Mesenchymal stem cell (in vitro differentiated cells and primary cell): ENCODE measurements around the gene MOB2.

ENCODE experiments used
- DNase-seq: peaks from one replicate; pipeline ENCODE4 v3.0.0-alpha.2; 2013
- H2AFZ ChIP-seq: one replicate; pipeline ENCODE4 v1.6.1; 2013; ENCODE audit warnings: low read depth, mild to moderate bottlenecking, control low read depth, inconsistent platforms, low read length, moderate library complexity
- H2AK5ac ChIP-seq: 2 replicates; pipeline ENCODE4 v1.6.1; 2013; ENCODE audit warnings: low read length, moderate library complexity, mild to moderate bottlenecking, inconsistent platforms; ENCODE audit not compliant: severe bottlenecking
- H2BK120ac ChIP-seq: one replicate; pipeline ENCODE4 v1.6.1; 2013; ENCODE audit warnings: low read depth, mild to moderate bottlenecking, inconsistent platforms, low read length, moderate library complexity
- H2BK12ac ChIP-seq, 2 experiments: one replicate each; pipeline ENCODE4 v1.6.1; 2013; ENCODE audit warnings: inconsistent platforms in 2 of 2, low read length in 2 of 2, mild to moderate bottlenecking in 2 of 2, moderate library complexity in 2 of 2, control low read depth in 1 of 2
- H2BK15ac ChIP-seq: one replicate; pipeline ENCODE4 v1.6.1; 2013; ENCODE audit warnings: mild to moderate bottlenecking, low read depth, inconsistent platforms; ENCODE audit not compliant: poor library complexity, severe bottlenecking
- H2BK5ac ChIP-seq: 2 replicates; pipeline ENCODE4 v1.6.1; 2013; ENCODE audit warnings: low read depth, mild to moderate bottlenecking, low read length, control low read depth, inconsistent platforms; ENCODE audit not compliant: poor library complexity, severe bottlenecking
- H3K14ac ChIP-seq, 2 experiments: one replicate each; pipeline ENCODE4 v1.6.1; 2013; ENCODE audit warnings: inconsistent platforms in 2 of 2, low read length in 2 of 2, control low read depth in 1 of 2, mild to moderate bottlenecking in 1 of 2, moderate library complexity in 1 of 2
- H3K18ac ChIP-seq, 2 experiments: one replicate each; pipeline ENCODE4 v1.6.1; 2013; ENCODE audit warnings: inconsistent platforms in 2 of 2, low read length in 2 of 2, control low read depth in 1 of 2, low read depth in 1 of 2, mild to moderate bottlenecking in 1 of 2
- H3K23ac ChIP-seq, 2 experiments: one replicate each; pipeline ENCODE4 v1.6.1; 2013; ENCODE audit warnings: inconsistent platforms in 2 of 2, low read length in 2 of 2, mild to moderate bottlenecking in 2 of 2, moderate library complexity in 2 of 2, control low read depth in 1 of 2
- H3K27ac ChIP-seq: 2 replicates; pipeline ENCODE4 v1.5.1; 2013; ENCODE audit warnings: mild to moderate bottlenecking, moderate library complexity, low read length, control low read depth, inconsistent platforms; ENCODE audit not compliant: poor library complexity, severe bottlenecking
- H3K27me3 ChIP-seq, 2 experiments: 2 replicates each; pipeline versions ENCODE4 v1.6.1 to v1.7.0; 2013; ENCODE audit warnings: low read length in 2 of 2, mild to moderate bottlenecking in 2 of 2, moderate library complexity in 2 of 2, control low read depth in 1 of 2, inconsistent platforms in 1 of 2; ENCODE audit not compliant: control insufficient read depth in 1 of 2, insufficient read depth in 1 of 2
- H3K36me3 ChIP-seq, 2 experiments: 2 replicates each; pipeline versions ENCODE4 v1.6.1 to v1.7.0; 2013; ENCODE audit warnings: low read length in 2 of 2, control low read depth in 1 of 2, inconsistent platforms in 1 of 2, low read depth in 1 of 2, mild to moderate bottlenecking in 1 of 2; ENCODE audit not compliant: insufficient read depth in 2 of 2, control insufficient read depth in 1 of 2
- H3K4ac ChIP-seq, 2 experiments: one replicate each; pipeline ENCODE4 v1.6.1; 2013; ENCODE audit warnings: inconsistent platforms in 2 of 2, low read length in 2 of 2, mild to moderate bottlenecking in 2 of 2, moderate library complexity in 2 of 2, control low read depth in 1 of 2, low read depth in 1 of 2
- H3K4me1 ChIP-seq: 2 replicates; pipeline ENCODE4 v1.6.1; 2013; ENCODE audit warnings: low read depth, low read length, control low read depth; ENCODE audit not compliant: control insufficient read depth, insufficient read depth
- H3K4me2 ChIP-seq: 2 replicates; pipeline ENCODE4 v1.6.1; 2013; ENCODE audit warnings: low read length, mild to moderate bottlenecking, inconsistent platforms; ENCODE audit not compliant: poor library complexity, severe bottlenecking
- H3K4me3 ChIP-seq, 2 experiments: 2 replicates each; pipeline versions ENCODE4 v1.5.1 to v1.7.0; 2013; ENCODE audit warnings: low read length in 2 of 2, mild to moderate bottlenecking in 2 of 2, control low read depth in 1 of 2, low read depth in 1 of 2; ENCODE audit not compliant: insufficient read depth in 1 of 2
- H3K79me1 ChIP-seq: replicated peaks from 2 replicates; pipeline ENCODE4 v1.6.1; 2013; ENCODE audit warnings: mild to moderate bottlenecking, control low read depth, low read length, inconsistent platforms; ENCODE audit not compliant: poor library complexity, severe bottlenecking
- H3K9ac ChIP-seq: 2 replicates; pipeline ENCODE4 v1.7.0; 2013; ENCODE audit warnings: mild to moderate bottlenecking, low read length, moderate library complexity
- H3K9me3 ChIP-seq: 2 replicates; pipeline ENCODE4 v1.7.0; 2013; ENCODE audit warnings: mild to moderate bottlenecking, low read length; ENCODE audit not compliant: control insufficient read depth
- H4K8ac ChIP-seq: one replicate; pipeline ENCODE4 v1.6.1; 2013; ENCODE audit warnings: inconsistent platforms, mild to moderate bottlenecking, low read length, moderate library complexity
- H4K91ac ChIP-seq: one replicate; pipeline ENCODE4 v1.6.1; 2013; ENCODE audit warnings: mild to moderate bottlenecking, low read length, inconsistent platforms
- WGBS: methylation state at CpG from one replicate; pipeline ENCODE4 v1.1.7; 2013; ENCODE audit warnings: mixed read lengths; 5-methylcytosine and 5-hydroxymethylcytosine counted together

MOB2 gene

DNA sequence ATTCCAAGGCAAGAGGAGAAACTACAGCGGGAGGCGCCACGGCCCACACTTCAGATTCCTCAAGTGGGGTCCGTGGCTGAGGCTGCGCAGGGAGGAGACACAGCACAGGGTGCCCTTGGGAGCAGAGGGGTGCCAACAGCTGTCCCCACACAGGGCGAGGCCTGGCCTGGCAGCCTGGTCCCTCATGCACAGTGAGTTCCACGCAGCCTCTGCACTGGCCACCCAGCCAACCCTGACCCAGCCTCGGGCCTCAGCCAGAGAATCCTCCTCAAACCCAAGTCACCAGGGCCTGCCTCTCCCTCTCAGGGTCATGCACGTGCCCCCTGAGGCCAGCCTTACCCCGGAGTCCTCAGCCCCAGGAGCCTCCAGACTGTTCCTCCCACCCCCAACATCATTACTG, 22.4 kb upstream of the MOB2 start:
- WGBS: 92% methylated on average over 10 of the region's 10 CpGs
- no peak overlapping the region for H3K9ac ChIP-seq
- H2BK15ac ChIP-seq: no peak overlapping the region
- no peak for DNase-seq
- no peak overlapping the region for H3K4ac ChIP-seq
- peaks cover 47% of the 10 kb centered on the region for H3K79me1 ChIP-seq
- H2BK120ac ChIP-seq: no peak overlapping the region
- H3K27ac ChIP-seq: no peak overlapping the region
- H3K4me3 ChIP-seq: no peak overlapping the region
- H4K8ac ChIP-seq: no peak overlapping the region
- H3K14ac ChIP-seq: peak overlapping the region in 1 of 2 experiments; percentile 12
- H3K36me3 ChIP-seq: peaks cover 0 to 8% of the 10 kb centered on the region in 2 experiments
- no peaks in the 10 kb centered on the region for H3K27me3 ChIP-seq
- no peak overlapping the region for H3K4me2 ChIP-seq
- no peak overlapping the region for H2BK12ac ChIP-seq
- H3K4me1 ChIP-seq: peaks cover 9% of the 10 kb centered on the region
- peak overlapping the region in 1 of 2 experiments; percentile 38 for H3K18ac ChIP-seq
- H2BK5ac ChIP-seq: no peak overlapping the region
- no peak overlapping the region for H2AFZ ChIP-seq
- no peaks in the 10 kb centered on the region for H3K9me3 ChIP-seq
- H2AK5ac ChIP-seq: no peak overlapping the region
- no peak overlapping the region for H4K91ac ChIP-seq
- peak overlapping the region in 1 of 2 experiments; percentile 44 for H3K23ac ChIP-seq

DNA sequence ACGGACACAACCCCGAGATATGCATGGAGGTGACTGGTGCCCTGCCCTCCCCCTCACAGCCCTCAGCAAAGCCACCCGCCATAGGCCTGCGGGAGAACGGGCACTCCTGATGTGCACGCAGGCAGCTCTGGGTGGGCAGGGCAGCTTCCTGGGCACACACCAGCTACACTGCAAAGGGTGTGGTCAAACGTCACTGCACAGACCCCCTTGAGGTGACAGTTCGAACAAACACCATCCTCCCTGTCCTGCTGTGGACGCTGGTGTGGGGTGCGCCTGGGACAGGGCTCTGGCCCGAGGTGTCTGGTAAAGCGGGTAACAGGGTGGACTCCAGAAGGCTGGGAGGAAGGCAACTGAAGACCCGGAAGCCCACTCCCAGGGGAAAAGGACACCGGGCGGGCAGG, 21.9 kb upstream of the MOB2 start:
- peaks cover 0 to 13% of the 10 kb centered on the region in 2 experiments for H3K36me3 ChIP-seq
- WGBS: 82% methylated on average over 15 of the region's 15 CpGs
- H3K4ac ChIP-seq: no peak overlapping the region
- no peak overlapping the region for H3K14ac ChIP-seq
- no peak overlapping the region for H2BK5ac ChIP-seq
- peak overlapping the region; percentile 22 for H4K91ac ChIP-seq
- no peak overlapping the region for H2BK15ac ChIP-seq
- H3K79me1 ChIP-seq: peaks cover 48% of the 10 kb centered on the region
- no peak overlapping the region for H3K27ac ChIP-seq
- no peak overlapping the region for H2BK120ac ChIP-seq
- H2AK5ac ChIP-seq: no peak overlapping the region
- no peak overlapping the region for H2AFZ ChIP-seq
- peaks cover 9% of the 10 kb centered on the region for H3K4me1 ChIP-seq
- no peak for DNase-seq
- no peak overlapping the region for H3K23ac ChIP-seq
- H3K4me3 ChIP-seq: no peak overlapping the region
- no peak overlapping the region for H3K9ac ChIP-seq
- H4K8ac ChIP-seq: no peak overlapping the region
- H3K9me3 ChIP-seq: no peaks in the 10 kb centered on the region
- no peak overlapping the region for H3K4me2 ChIP-seq
- H3K18ac ChIP-seq: no peak overlapping the region
- H2BK12ac ChIP-seq: no peak overlapping the region
- H3K27me3 ChIP-seq: no peaks in the 10 kb centered on the region

DNA sequence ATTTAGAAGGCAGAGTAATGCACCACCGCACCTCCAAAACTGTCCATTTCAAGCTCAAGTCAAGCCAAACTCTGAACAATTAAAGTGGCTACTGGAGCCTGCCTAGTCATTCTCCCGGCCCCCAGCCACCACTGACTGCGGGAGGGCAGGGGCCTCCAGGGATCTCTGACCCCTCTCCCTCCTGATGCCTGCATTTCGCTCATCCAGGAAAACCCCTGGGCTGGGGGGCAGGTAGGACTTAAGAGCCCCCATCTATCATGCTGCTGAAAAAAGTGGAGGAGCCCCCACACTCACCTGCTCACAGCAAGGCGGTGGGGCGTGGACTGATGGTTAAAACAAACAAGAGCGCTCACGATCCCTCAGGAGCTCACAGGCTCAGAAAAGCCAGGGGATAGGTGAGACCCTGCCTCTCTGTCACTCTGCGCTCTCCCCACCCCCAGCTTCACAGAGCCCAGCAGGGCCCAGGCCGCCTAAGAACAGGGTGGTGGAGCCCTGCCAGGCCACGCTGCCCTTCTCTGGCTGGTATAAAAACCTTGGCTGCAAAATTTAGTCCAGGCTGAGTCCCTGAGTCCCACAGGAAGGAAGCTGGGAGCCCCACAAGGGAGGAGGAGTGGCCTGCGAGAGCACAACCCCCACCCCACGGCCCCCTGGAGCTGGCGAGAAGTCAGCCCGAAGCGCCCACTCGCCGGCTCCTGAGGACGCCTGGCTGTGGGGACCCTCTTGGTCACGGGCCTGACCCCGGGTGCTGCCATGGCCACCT, 21.0 kb upstream of the MOB2 start:
- H2BK12ac ChIP-seq: no peak overlapping the region
- no peak overlapping the region for H3K23ac ChIP-seq
- no peak overlapping the region for H4K91ac ChIP-seq
- no peak overlapping the region for H3K9ac ChIP-seq
- no peak overlapping the region for H3K4ac ChIP-seq
- WGBS: 68% methylated on average over 21 of the region's 21 CpGs
- no peaks in the 10 kb centered on the region for H3K27me3 ChIP-seq
- peak overlapping the region in 1 of 2 experiments; percentile 35 for H3K18ac ChIP-seq
- H3K4me3 ChIP-seq: no peak overlapping the region
- peaks cover 9% of the 10 kb centered on the region for H3K4me1 ChIP-seq
- no peak overlapping the region for H2AK5ac ChIP-seq
- no peak overlapping the region for H2BK120ac ChIP-seq
- DNase-seq: no peak
- H3K9me3 ChIP-seq: no peaks in the 10 kb centered on the region
- H3K14ac ChIP-seq: no peak overlapping the region
- peaks cover 55% of the 10 kb centered on the region for H3K79me1 ChIP-seq
- no peak overlapping the region for H4K8ac ChIP-seq
- no peak overlapping the region for H2AFZ ChIP-seq
- H2BK5ac ChIP-seq: no peak overlapping the region
- H3K4me2 ChIP-seq: no peak overlapping the region
- no peak overlapping the region for H2BK15ac ChIP-seq
- no peak overlapping the region for H3K27ac ChIP-seq
- H3K36me3 ChIP-seq: peaks cover 0 to 22% of the 10 kb centered on the region in 2 experiments

DNA sequence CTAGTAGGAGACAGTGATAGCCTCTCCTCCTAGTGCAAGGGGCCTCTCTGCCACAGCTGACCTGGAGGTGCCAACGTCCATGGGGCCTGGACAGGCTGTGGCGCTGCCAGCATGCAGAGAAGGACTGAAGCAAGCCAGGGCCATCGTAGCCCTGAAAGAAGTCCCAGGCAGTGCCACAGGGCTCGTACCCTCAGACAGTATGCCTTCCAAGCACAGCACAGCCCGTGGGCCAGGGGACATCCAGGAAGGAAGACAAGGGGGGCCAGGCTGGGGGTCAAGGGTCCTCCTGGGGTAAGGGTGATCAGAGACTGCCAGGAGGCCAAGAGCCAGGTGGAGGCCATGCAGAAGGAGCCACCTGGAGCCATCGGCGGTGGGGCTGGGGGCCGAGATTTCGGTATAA, 20.4 kb upstream of the MOB2 start:
- Histone ChIP-seq H3K4me3 (no peak overlapping the region), H3K4ac (no peak overlapping the region), H3K23ac (no peak overlapping the region), H2AK5ac (no peak overlapping the region), H4K91ac (no peak overlapping the region), H2BK5ac (no peak overlapping the region), H3K4me2 (no peak overlapping the region), H2BK12ac (no peak overlapping the region), H4K8ac (no peak overlapping the region), H2BK15ac (no peak overlapping the region), H3K79me1 (peaks cover 61% of the 10 kb centered on the region), H3K18ac (no peak overlapping the region), H3K36me3 (peaks cover 0 to 23% of the 10 kb centered on the region in 2 experiments), H3K4me1 (peaks cover 9% of the 10 kb centered on the region), H3K27me3 (no peaks in the 10 kb centered on the region), H2AFZ (no peak overlapping the region), H3K14ac (no peak overlapping the region), H3K27ac (no peak overlapping the region), H3K9me3 (no peaks in the 10 kb centered on the region), H2BK120ac (no peak overlapping the region), H3K9ac (no peak overlapping the region)
- DNase-seq: no peak
- WGBS: 92% methylated on average over 9 of the region's 9 CpGs
